Muscle layer of duodenum (tissue), 2 donors: Measurements from ENCODE around the gene USP21.

ENCODE experiments used
- H3K27ac ChIP-seq: one replicate; pipeline ENCODE4 v1.7.0; 2013; ENCODE audit warnings: mild to moderate bottlenecking, low read length
- H3K27me3 ChIP-seq: one replicate; pipeline ENCODE4 v1.7.0; 2013; ENCODE audit warnings: low read depth, mild to moderate bottlenecking, control low read depth, low read length
- H3K36me3 ChIP-seq, 2 donors: one replicate each; pipeline ENCODE4 v1.7.0; 2013; ENCODE audit warnings: low read length in 2 of 2, control low read depth in 1 of 2, mild to moderate bottlenecking in 1 of 2; ENCODE audit not compliant: insufficient read depth in 2 of 2, control insufficient read depth in 1 of 2
- H3K4me1 ChIP-seq, 2 donors: one replicate each; pipeline ENCODE4 v1.7.0; 2013; ENCODE audit warnings: low read length in 2 of 2, mild to moderate bottlenecking in 2 of 2, control low read depth in 1 of 2, moderate library complexity in 1 of 2; ENCODE audit not compliant: insufficient read depth in 2 of 2, control insufficient read depth in 1 of 2
- H3K4me3 ChIP-seq, 2 donors: one replicate each; pipeline ENCODE4 v1.7.0; 2013; ENCODE audit warnings: low read length in 2 of 2, low read depth in 1 of 2, mild to moderate bottlenecking in 1 of 2
- H3K9me3 ChIP-seq, 2 donors: one replicate each; pipeline ENCODE4 v1.7.0; 2013; ENCODE audit warnings: low read length in 2 of 2, control low read depth in 1 of 2, mild to moderate bottlenecking in 1 of 2; ENCODE audit not compliant: control insufficient read depth in 1 of 2
- donor health status: healthy.

Gene USP21

DNA sequence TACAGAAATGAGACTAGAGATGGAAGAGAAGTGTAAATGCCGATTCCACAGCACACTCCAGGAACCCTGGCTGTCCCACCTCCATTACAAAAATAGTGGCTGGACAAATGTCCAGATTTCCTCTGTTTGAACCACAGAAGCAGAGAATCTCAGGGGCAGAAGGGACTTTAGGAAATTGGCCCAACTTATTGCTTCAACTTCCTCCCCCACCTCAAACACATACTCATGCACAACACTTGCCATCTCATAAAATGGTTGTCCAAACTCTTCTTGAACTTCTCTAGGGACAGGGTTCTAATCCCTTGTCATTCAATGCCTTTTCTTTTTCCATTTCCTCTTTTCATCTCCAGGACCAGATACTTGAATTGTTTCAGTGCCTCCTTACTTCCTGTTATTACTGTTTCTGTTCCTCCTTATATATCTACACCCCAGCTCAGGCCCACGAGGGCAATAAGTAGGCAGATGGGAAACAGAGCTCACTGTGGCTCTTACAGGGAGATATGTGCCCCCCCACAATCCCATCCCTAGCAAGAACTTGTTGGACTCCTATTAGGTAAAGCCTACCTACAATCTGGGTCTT is 26.5 kb downstream of the USP21 start:
- no peaks in the 10 kb centered on the region for H3K9me3 ChIP-seq
- H3K36me3 ChIP-seq = peaks cover 0 to 2% of the 10 kb centered on the region in 2 donors
- H3K27me3 ChIP-seq = no peaks in the 10 kb centered on the region
- peaks cover 0 to 8% of the 10 kb centered on the region in 2 donors for H3K4me1 ChIP-seq
- H3K4me3 ChIP-seq = no peak overlapping the region
- H3K27ac ChIP-seq = peak overlapping the region; percentile 82

DNA sequence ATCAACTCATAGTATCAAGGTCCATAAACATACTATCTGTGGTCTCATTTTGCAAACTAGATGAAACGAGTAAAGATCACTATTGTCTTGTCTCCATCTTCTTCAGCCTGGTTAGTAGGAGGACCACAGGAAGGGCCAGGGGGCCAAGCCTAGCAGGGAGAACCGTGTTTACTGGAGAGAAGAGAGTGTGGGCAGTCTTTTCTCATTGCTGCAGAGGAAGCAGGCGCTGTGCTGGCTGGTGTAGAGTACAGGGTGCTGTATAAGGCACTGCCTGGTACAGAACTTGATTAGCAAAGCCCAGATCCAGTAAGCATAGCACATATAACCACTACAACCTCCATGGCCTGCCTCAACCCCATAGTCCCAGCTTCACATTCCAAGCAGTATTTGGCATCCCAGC is 28.0 kb downstream of the USP21 start:
- Histone ChIP-seq H3K4me3 (no peak overlapping the region), H3K27me3 (no peaks in the 10 kb centered on the region), H3K27ac (no peak overlapping the region), H3K36me3 (peaks cover 11% of the 10 kb centered on the region in 2 donors), H3K4me1 (peaks cover 0 to 8% of the 10 kb centered on the region in 2 donors), H3K9me3 (no peaks in the 10 kb centered on the region)

DNA sequence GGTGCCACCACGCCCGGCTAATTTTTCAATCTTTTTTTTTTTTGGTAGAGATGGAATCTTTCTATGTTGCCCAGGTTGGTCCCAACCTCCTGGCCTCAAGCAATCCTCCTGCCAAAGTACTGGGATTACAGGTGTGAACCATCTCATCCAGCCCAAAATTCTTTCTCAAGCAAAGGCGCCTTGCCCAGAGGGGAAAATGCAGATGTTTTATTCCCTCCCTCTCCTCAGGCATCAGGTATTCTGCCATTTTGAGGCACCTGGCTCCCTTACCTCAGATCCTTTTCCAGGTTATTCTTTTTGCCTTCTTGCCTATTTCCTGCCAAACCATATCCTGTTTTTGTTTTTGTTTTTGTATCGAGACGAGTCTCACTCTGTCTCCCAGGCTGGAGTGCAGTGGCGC is 29.1 kb downstream of the USP21 start:
- Histone ChIP-seq H3K36me3 (peaks cover 11 to 12% of the 10 kb centered on the region in 2 donors), H3K9me3 (no peaks in the 10 kb centered on the region), H3K27ac (no peak overlapping the region), H3K27me3 (no peaks in the 10 kb centered on the region), H3K4me1 (peaks cover 9 to 16% of the 10 kb centered on the region in 2 donors), H3K4me3 (no peak overlapping the region)

DNA sequence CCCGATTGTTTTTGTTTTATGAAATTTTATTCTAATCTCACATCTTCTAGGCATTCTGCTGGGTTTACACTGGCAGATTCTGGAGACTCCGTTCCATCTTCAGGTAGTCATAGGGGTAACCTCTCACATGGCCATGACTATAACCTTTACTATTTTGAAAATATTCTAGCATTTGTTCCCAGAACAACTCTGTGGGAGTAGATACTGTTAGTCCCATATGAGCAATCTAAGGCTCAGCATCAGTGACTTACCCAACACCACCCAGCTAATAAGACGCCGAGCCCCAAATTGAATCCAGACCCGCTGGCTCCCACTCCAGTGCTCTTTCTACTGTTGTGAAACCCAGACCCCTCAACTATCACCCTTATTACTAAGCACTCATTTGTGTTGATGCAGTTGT is 29.7 kb downstream of the USP21 start:
- no peak overlapping the region for H3K27ac ChIP-seq

DNA sequence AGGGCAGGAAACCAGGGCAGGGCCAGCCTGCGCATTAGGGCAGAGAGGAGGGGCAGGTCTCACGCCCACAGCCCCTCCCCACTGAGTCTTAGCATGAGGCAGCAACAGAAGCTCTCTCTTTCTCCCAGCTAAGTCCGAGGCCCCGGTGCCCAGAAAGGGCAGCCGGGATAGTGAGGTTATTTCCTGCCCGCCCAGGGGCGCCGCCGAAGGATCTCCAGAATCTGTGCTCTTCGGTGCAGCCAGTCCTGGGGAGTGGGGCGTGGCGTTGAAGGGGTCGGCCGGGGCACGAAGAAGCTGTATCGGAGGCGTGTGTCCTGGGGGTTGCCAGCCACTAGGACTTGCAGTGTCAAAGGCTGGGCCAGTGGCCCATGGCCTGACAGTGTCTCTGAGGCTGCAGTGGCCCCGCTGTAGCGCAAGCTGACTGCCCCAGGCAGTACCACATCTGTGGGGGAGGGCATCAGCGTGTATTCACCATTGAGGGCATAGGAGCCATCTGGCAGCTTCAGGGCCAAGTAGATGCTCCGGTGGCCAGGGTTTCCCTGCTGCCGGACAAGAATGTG is 31.7 kb downstream of the USP21 start:
- peaks cover 11 to 16% of the 10 kb centered on the region in 2 donors for H3K4me1 ChIP-seq
- no peaks in the 10 kb centered on the region for H3K9me3 ChIP-seq
- H3K27ac ChIP-seq = no peak overlapping the region
- no peak overlapping the region for H3K4me3 ChIP-seq
- peaks cover 16 to 17% of the 10 kb centered on the region in 2 donors for H3K36me3 ChIP-seq
- no peaks in the 10 kb centered on the region for H3K27me3 ChIP-seq

More for the DNA sequence above, 29.7 kb downstream of the USP21 start:
- Histone ChIP-seq H3K36me3 (peaks cover 11 to 12% of the 10 kb centered on the region in 2 donors), H3K4me3 (no peak overlapping the region), H3K27me3 (no peaks in the 10 kb centered on the region), H3K4me1 (peaks cover 11 to 16% of the 10 kb centered on the region in 2 donors), H3K9me3 (no peaks in the 10 kb centered on the region)

DNA sequence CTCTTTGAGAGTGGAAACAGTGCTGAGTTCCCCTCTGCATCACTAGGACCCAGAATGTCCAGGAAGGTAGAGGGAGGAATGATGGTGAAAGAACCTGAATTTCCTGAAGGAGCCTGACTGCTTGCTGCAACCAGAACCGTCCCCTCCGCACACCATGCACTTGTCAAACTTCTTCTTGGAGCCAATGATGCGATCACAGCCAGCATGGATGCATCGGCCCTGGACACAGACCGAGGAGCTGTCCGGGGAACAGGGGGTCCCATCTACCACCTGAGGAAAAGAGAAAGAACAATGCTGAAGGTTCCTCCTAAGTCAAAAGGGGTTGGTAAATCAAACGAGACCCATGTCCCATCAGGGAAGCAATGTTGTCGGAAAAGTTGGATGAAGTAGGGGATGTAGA is 32.7 kb downstream of the USP21 start:
- no peaks in the 10 kb centered on the region for H3K9me3 ChIP-seq
- peaks cover 12 to 18% of the 10 kb centered on the region in 2 donors for H3K4me1 ChIP-seq
- H3K27ac ChIP-seq = no peak overlapping the region

DNA sequence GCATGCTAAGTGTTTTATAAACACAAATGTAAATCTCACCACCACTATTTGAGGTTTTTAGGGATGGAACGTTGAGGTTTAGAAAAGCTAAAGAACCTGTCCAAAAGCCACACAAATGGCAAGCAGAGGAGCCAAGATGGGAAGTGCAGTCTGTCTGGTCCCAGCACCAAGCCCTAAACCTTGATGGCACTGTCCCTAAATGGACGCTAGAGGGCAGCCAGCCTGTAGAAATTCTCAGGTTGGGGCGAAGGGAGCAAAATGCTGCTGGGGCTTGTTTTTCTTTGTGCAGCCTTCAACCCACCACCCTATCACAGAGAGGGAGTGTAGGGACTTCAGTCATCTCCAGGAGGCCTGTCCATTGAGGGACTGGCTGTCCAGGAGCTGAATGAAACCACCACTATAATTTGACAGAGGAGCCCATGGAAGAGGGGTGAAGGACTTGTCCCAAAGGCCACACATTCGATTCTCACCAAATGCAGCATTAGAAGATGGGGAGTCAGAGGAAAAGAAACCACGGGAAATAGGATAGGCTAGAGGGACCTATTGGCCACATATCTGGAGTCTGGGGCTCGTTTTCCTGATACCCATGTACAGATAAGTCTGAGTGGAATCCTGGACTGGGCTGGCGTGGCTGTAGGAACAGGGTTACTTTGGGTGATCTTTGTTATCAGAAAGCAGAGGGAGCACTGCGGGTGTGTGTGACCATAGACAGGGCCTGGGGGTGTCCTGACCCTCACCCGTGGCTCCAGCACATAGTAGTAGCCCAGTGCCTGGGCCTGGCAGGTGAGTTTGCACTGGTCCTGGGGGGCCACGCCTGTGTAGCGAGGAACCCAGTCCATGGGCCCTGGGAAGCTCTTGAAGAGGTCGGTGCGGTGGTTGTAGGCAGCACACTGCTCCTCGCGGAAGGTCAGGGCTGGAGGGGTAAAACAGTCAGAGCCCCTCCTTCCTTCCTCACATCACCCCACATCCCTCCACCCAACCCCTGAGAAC is 33.5 kb downstream of the USP21 start:
- no peaks in the 10 kb centered on the region for H3K27me3 ChIP-seq
- H3K36me3 ChIP-seq = peaks cover 17 to 18% of the 10 kb centered on the region in 2 donors
- H3K4me1 ChIP-seq = peaks cover 12 to 25% of the 10 kb centered on the region in 2 donors
- no peaks in the 10 kb centered on the region for H3K9me3 ChIP-seq
- peak overlapping the region; percentile 23 for H3K27ac ChIP-seq
- no peak overlapping the region for H3K4me3 ChIP-seq

More for the DNA sequence above, 32.7 kb downstream of the USP21 start:
- H3K4me3 ChIP-seq = no peak overlapping the region
- H3K27me3 ChIP-seq = no peaks in the 10 kb centered on the region
- peaks cover 17 to 18% of the 10 kb centered on the region in 2 donors for H3K36me3 ChIP-seq

DNA sequence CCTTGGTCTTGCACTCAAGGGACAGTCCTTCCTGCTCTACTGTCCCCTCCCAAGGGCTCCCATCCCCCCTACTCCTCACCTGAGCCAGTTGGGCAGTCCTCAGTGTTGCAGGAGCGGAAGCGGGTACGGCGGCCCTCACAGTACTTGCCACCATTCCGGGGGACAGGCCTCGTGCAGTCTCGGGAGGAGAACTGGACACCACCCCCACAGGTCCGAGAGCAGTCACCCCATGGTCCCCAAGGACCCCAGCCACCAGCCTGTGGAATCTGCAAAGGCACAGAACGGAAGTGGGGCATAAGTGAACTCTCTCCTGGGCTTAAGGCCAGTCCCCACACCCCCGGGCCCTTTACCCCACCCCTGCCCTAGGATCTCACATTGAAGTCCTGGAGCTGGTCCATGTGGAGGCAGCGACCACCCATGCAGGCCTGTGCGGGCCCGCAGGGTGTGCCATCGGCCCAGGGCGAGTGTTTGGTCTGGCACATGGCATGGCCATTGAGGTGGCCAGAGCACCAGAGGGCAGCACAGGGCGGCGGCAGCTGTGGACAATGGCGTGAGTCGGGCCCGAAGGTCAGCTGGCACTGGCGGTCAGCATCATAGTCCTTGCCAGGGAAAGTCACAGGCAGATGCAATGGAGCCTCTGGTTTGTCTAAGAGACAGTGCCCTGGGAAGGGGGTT is 34.4 kb downstream of the USP21 start:
- Histone ChIP-seq H3K27me3 (no peaks in the 10 kb centered on the region), H3K4me1 (peaks cover 12 to 33% of the 10 kb centered on the region in 2 donors), H3K36me3 (peaks cover 17 to 18% of the 10 kb centered on the region in 2 donors), H3K27ac (no peak overlapping the region), H3K9me3 (no peaks in the 10 kb centered on the region), H3K4me3 (no peak overlapping the region)

DNA sequence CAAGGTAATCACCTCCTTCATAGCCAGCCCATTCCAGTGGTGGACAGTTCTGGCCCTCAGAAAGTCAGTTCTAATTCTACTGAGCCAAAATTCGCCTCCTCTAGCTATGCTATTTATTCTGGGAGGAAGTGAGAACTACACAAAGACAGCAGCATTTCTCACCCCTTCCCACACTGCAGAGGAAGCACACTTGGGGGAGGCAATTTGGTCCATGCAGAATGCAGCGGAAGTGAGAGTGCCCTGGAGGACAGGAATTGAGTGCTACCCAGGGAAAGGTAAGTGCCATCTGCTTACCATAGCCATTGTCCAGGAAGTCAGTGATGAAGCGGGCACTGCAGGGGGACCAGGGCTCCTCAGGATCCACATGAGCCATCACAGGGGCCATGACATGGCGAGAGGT is 35.9 kb downstream of the USP21 start:
- no peaks in the 10 kb centered on the region for H3K27me3 ChIP-seq
- peak overlapping the region; percentile 36 to 68 for H3K4me3 ChIP-seq
- H3K27ac ChIP-seq = no peak overlapping the region
- no peaks in the 10 kb centered on the region for H3K9me3 ChIP-seq
- peaks cover 12 to 38% of the 10 kb centered on the region in 2 donors for H3K4me1 ChIP-seq
- H3K36me3 ChIP-seq = peaks cover 17 to 18% of the 10 kb centered on the region in 2 donors

DNA sequence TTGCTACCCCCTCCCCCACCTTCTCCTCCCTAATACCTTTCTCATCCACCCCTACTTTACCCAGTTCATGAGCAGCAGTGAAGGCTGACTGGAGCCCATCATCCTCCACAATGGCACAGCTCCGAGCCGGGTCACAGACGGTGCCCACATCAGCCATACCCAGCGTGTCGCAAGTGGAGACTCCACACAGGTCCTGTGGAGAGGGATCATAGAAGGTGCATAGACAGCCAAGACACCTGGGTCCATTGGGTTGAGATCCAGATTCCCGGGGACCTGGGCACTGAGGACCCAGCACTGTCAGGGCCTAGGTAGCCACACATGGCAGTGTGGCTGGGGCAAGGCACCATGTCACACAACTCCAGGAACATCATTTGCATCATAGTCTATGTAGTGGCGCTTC is 36.8 kb downstream of the USP21 start:
- Histone ChIP-seq H3K4me3 (peak overlapping the region; percentile 60 to 68), H3K4me1 (peaks cover 20 to 48% of the 10 kb centered on the region in 2 donors), H3K36me3 (peaks cover 14 to 17% of the 10 kb centered on the region in 2 donors)

More for the DNA sequence above, 36.8 kb downstream of the USP21 start:
- no peak overlapping the region for H3K27ac ChIP-seq
- no peaks in the 10 kb centered on the region for H3K27me3 ChIP-seq
- H3K9me3 ChIP-seq = no peaks in the 10 kb centered on the region
